Esophagus squamous epithelium (tissue), 5 donors: ENCODE data around the gene CD37. TPM values are rescaled to one million over a fixed set of nuclear protein-coding genes. Genes with fewer than 3 reads are reported as not detected.

ENCODE experiments used
- DNase-seq: peaks from one replicate; lab custom pipeline; 2025; lab: John Stamatoyannopoulos, UW
- H3K27ac ChIP-seq, 4 donors: fragments of 200-600 bp; sonication (generic); one replicate each; pipeline ENCODE4 v1.5.1; 2016 to 2019; ENCODE audit warnings: mild to moderate bottlenecking in 1 of 4
- H3K27me3 ChIP-seq, 4 donors: fragments of 200-600 bp; sonication (generic); 1 replicate in 3 of 4; 2 replicates in 1 of 4; pipeline versions ENCODE4 v1.5.1 to v1.6.0; 2017 to 2021; ENCODE audit warnings: antibody characterized with exemption in 1 of 4
- H3K36me3 ChIP-seq, 3 donors: fragments of 200-600 bp; sonication (generic); one replicate each; pipeline ENCODE4 v1.5.1; 2016 to 2019
- H3K4me1 ChIP-seq, 3 donors: fragments of 200-600 bp; sonication (generic); one replicate each; pipeline ENCODE4 v1.5.1; 2017 to 2019
- H3K4me3 ChIP-seq, 4 donors: fragments of 200-600 bp; sonication (generic); 1 replicate in 3 of 4; 2 replicates in 1 of 4; pipeline ENCODE4 v1.5.1; 2016 to 2019; ENCODE audit warnings: mild to moderate bottlenecking in 2 of 4, moderate library complexity in 1 of 4
- H3K9me3 ChIP-seq, 3 donors: fragments of 200-600 bp; sonication (generic); one replicate each; pipeline ENCODE4 v1.5.1; 2016 to 2019
- POLR2A ChIP-seq, 4 donors: fragments of 450-650 bp; IDR thresholded peaks; one replicate each; pipeline ENCODE4 v1.6.1; 2017; ENCODE audit warnings: antibody characterized with exemption in 4 of 4, mild to moderate bottlenecking in 4 of 4, moderate library complexity in 3 of 4
- WGBS, 2 donors: methylation state at CpG; one replicate each; pipeline ENCODE4 v1.1.5; 2018; 5-methylcytosine and 5-hydroxymethylcytosine counted together
- intact Hi-C: fragments of 100-400 bp; cut with DNase I; formaldehyde crosslinking; loops from one replicate; pipeline ENCODE4 v1.15.0; 2022
- total RNA-seq, 4 donors: library from RNA; depleted of rRNA; stranded (reverse); fragments of >200 nt; gene quantifications; one replicate each; pipeline ENCODE4 v1.1.0, GENCODE V29; 2016
- TF ChIP-seq, protein P1 (sequence below), 6 experiments: fragments of 450-650 bp in 4 of 6; fragments of 200-600 bp in 2 of 6; sonication (generic) in 2 of 6; IDR thresholded peaks; one replicate each; pipeline ENCODE4 v1.5.1; 2016 to 2019; ENCODE audit warnings: antibody characterized with exemption in 6 of 6, mild to moderate bottlenecking in 4 of 6, moderate library complexity in 4 of 6
- donor health status: DM: yes; HTN: yes; CAD: no.

The CD37 gene
- total RNA-seq, 4 donors from 2014 or later: 3.1 to 21.4 (median 5.3) TPM

DNA sequence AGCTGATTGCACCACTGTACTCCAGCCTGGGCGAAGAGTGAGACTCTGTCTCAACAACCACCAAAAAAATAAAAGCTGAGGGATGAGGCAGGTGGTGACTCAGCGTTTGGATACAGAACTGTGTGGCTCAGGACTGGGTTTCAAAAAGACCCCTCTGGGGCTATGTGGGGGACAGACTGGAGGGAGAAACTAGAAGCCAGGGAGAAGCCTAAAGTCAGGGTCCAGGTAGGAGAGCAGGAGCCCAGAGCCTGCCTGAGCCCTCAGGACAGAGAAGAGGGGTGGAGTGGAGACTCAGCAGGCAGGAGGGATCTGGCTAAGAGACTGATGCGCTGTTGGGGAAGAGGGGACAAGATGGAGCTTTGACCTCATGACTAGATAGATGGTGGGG, 1.8 kb upstream of the CD37 start:
- Histone ChIP-seq H3K27me3 (no peaks in the 10 kb centered on the region), H3K9me3 (no peaks in the 10 kb centered on the region), H3K36me3 (peaks cover 0 to 7% (median 0%) of the 10 kb centered on the region in 3 donors), H3K27ac (peak overlapping the region in 1 of 4 donors; percentile 13), H3K4me3 (no peak overlapping the region), H3K4me1 (peaks cover 6 to 31% (median 6%) of the 10 kb centered on the region in 3 donors)
- TF ChIP-seq POLR2A (IDR thresholded peaks at IDR 0.05): no peak
- TF ChIP-seq, protein P1, sequence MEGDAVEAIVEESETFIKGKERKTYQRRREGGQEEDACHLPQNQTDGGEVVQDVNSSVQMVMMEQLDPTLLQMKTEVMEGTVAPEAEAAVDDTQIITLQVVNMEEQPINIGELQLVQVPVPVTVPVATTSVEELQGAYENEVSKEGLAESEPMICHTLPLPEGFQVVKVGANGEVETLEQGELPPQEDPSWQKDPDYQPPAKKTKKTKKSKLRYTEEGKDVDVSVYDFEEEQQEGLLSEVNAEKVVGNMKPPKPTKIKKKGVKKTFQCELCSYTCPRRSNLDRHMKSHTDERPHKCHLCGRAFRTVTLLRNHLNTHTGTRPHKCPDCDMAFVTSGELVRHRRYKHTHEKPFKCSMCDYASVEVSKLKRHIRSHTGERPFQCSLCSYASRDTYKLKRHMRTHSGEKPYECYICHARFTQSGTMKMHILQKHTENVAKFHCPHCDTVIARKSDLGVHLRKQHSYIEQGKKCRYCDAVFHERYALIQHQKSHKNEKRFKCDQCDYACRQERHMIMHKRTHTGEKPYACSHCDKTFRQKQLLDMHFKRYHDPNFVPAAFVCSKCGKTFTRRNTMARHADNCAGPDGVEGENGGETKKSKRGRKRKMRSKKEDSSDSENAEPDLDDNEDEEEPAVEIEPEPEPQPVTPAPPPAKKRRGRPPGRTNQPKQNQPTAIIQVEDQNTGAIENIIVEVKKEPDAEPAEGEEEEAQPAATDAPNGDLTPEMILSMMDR (IDR thresholded peaks at IDR 0.05): no peak
- 44 to 50% methylated on average over 3 of the region's 3 CpGs for WGBS, 2 donors
- intact Hi-C loops: no loop called here
- DNase-seq: no peak

DNA sequence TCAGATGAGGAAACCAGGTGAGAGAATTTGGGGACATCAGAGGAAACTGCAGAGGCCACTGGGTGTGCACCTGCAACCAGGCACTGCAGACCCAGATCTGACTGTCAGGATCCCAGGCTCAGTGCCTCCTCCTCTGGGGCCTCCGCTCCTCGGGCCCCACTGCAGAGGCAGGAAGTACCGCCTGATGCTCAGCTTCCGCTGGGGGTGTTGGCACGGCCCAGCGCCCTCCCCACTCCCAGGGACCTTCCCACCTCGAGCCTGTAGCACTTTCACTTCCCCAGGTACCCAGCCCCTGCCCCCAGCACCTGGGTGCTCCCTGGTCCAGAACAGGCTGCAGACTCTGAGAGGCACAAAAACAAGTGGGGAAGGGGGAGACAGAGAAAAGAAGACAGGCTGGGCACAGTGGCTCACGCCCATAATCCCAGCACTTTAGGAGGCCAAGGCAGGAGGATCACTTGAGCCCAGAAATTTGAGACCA, 1.4 kb upstream of the CD37 start:
- Histone ChIP-seq H3K27me3 (no peaks in the 10 kb centered on the region), H3K4me1 (peaks cover 9 to 34% (median 10%) of the 10 kb centered on the region in 3 donors), H3K27ac (peak overlapping the region in 2 of 4 donors; percentile 13 to 21), H3K4me3 (no peak overlapping the region), H3K9me3 (no peaks in the 10 kb centered on the region), H3K36me3 (peaks cover 0 to 7% (median 0%) of the 10 kb centered on the region in 3 donors)
- intact Hi-C loops: no loop called here
- no peak for TF ChIP-seq POLR2A (IDR thresholded peaks at IDR 0.05)
- TF ChIP-seq, protein P1 (IDR thresholded peaks at IDR 0.05): no peak
- 50 to 69% methylated on average over 1 to 4 of the region's 8 CpGs for WGBS, 2 donors
- DNase-seq: no peak

DNA sequence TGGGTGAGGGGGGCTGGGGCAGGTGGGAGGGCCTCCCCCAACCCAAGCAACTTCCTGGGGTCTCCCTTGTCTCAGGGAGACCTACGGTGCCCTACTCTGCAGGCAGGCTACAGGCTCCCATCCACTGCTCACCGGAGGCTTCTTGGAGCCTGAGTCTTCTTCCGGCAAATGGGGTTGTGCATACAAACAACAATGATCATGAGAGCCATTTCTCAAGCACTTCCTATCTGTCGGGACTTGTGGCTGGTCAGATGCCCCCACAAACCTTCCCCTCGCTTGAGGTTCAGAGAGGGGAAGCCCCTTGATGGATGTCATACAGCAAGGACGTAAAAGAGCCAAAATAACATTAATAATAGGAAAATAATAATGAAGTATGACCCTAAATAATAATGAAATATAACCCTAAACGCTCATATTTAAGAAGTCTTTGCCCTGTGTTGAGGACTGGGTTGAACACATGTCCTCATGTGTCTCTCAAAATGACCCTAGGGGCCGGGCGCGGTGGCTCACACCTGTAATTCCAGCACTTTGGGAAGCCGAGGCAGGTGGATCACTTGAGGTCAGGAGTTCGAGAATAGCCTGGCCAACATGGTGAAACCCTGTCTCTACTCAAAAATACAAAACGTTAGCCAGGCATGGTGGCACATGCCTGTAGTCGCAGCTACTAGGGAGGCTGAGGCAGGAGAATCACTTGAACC, 727 bp downstream of the CD37 start:
- Histone ChIP-seq H3K27me3 (no peaks in the 10 kb centered on the region), H3K4me1 (peaks cover 19 to 55% (median 27%) of the 10 kb centered on the region in 3 donors), H3K36me3 (peaks cover 0 to 2% (median 0%) of the 10 kb centered on the region in 3 donors), H3K4me3 (peak overlapping the region in 3 of 4 donors; percentile 36 to 59 (median 39)), H3K27ac (peak overlapping the region; percentile 9 to 61 (median 42)), H3K9me3 (no peaks in the 10 kb centered on the region)
- no peak for DNase-seq
- 57 to 74% methylated on average over 8 to 14 of the region's 14 CpGs for WGBS, 2 donors
- no peak for TF ChIP-seq POLR2A (IDR thresholded peaks at IDR 0.05)
- TF ChIP-seq, protein P1 (IDR thresholded peaks at IDR 0.05): no peak
- intact Hi-C loops: no loop called here

GRCh38 chr19:49336482-49337266, 1.5 kb downstream of the CD37 start:
- no peaks in the 10 kb centered on the region for H3K27me3 ChIP-seq
- H3K4me1 ChIP-seq: peaks cover 19 to 58% (median 27%) of the 10 kb centered on the region in 3 donors
- H3K27ac ChIP-seq: peak overlapping the region in 1 of 4 donors; percentile 44
- TF ChIP-seq, protein P1 (IDR thresholded peaks at IDR 0.05): no peak
- TF ChIP-seq POLR2A (IDR thresholded peaks at IDR 0.05): no peak
- intact Hi-C loops: no loop called here
- peak overlapping the region in 1 of 4 donors; percentile 59 for H3K4me3 ChIP-seq
- H3K36me3 ChIP-seq: peaks cover 0 to 7% (median 0%) of the 10 kb centered on the region in 3 donors
- no peak for DNase-seq
- H3K9me3 ChIP-seq: no peaks in the 10 kb centered on the region
- WGBS, 2 donors: 84% methylated on average over 6 to 9 of the region's 10 CpGs
